Heart right ventricle (tissue), 16 donors: Measurements from ENCODE around the gene PCBD1. TPM values are rescaled to one million over a fixed set of nuclear protein-coding genes. Genes with fewer than 3 reads are reported as not detected.

Source experiments
- ATAC-seq, 8 donors: fragments of 200-7000 bp; cut with Tn5 transposase; one replicate each; pipeline ENCODE4 v1.9.1; 2020; ENCODE audit warnings: mild to moderate bottlenecking in 8 of 8, moderate library complexity in 8 of 8, moderate number of reproducible peaks in 1 of 8
- DNase-seq, 2 donors: peaks; one replicate each; pipeline ENCODE4 v3.0.0-alpha.2; 2020
- H3K27ac ChIP-seq, 10 donors: fragments of 200-600 bp; sonication (generic) in 2 of 10; one replicate each; pipeline versions ENCODE4 v1.5.0 to v1.8.0; 2020 to 2022; ENCODE audit warnings: mild to moderate bottlenecking in 3 of 10
- H3K27me3 ChIP-seq, 7 donors: fragments of 200-600 bp; one replicate each; pipeline ENCODE4 v1.8.0; 2021 to 2022; ENCODE audit warnings: mild to moderate bottlenecking in 2 of 7
- H3K36me3 ChIP-seq, 9 donors: fragments of 200-600 bp; sonication (generic) in 1 of 9; one replicate each; pipeline versions ENCODE4 v1.5.0 to v1.8.0; 2020 to 2022; ENCODE audit warnings: mild to moderate bottlenecking in 2 of 9
- H3K4me1 ChIP-seq, 9 donors: fragments of 200-600 bp; sonication (generic) in 1 of 9; one replicate each; pipeline versions ENCODE4 v1.5.0 to v1.8.0; 2020 to 2022; ENCODE audit warnings: mild to moderate bottlenecking in 4 of 9
- H3K4me3 ChIP-seq, 10 donors: fragments of 200-600 bp; sonication (generic) in 2 of 10; one replicate each; pipeline versions ENCODE4 v1.5.0 to v1.8.0; 2020 to 2022; ENCODE audit warnings: mild to moderate bottlenecking in 7 of 10, moderate library complexity in 2 of 10
- H3K9me3 ChIP-seq, 11 donors: fragments of 200-600 bp in 10 of 11; sonication (generic) in 2 of 11; one replicate each; pipeline versions ENCODE4 v1.5.0 to v1.8.0; 2013 to 2022; ENCODE audit warnings: mild to moderate bottlenecking in 2 of 11, control low read depth in 1 of 11, moderate library complexity in 1 of 11
- CTCF ChIP-seq, 9 donors: fragments of 200-600 bp; sonication (generic) in 2 of 9; IDR thresholded peaks; one replicate each; pipeline versions ENCODE4 v1.5.0 to v1.8.0; 2021 to 2022; ENCODE audit warnings: antibody characterized with exemption in 9 of 9, mild to moderate bottlenecking in 5 of 9, moderate library complexity in 1 of 9
- WGBS, 2 donors: extraction: QIAGEN DNeasy Blood & Tissue Kit; methylation state at CpG; one replicate each; pipeline ENCODE4 v1.1.7; 2013; ENCODE audit warnings: inconsistent platforms in 1 of 2; 5-methylcytosine and 5-hydroxymethylcytosine counted together
- intact Hi-C, 10 donors: fragments of 100-400 bp; cut with DNase I; formaldehyde crosslinking; loops; one replicate each; pipeline versions ENCODE4 v1.11.1 to v1.14.2; 2022
- polyA plus RNA-seq, 2 donors: library from polyadenylated mRNA; stranded (reverse); fragments of 200-250 nt; gene quantifications; one replicate each; pipeline ENCODE4 v1.2.3, GENCODE V29; 2013
- total RNA-seq, 10 donors: library from RNA; stranded (reverse); fragmentation: NEBNext Ultra II Directional in 3 of 10; extraction: Animal tissue kit (Norgen Biotek cat#: 25700) in 3 of 10; gene quantifications; one replicate each; pipeline versions ENCODE4 v1.2.1 to v1.2.4, GENCODE V29; 2021 to 2023
- donor health status: Arrhythmogenic right ventricular cardiomyopathy.
- donor health status: ischemic (EF 13 %, LVEDD 7.1; RV severe dilation, severe dysfunction).
- donor health status: healthy with polysubstance abuse.
- donor health status: DM: no; HTN: yes; CAD: no.
- donor health status: DM: no; HTN: no; CAD: no.
- donor health status: ischemic (EF 25% LVEDD 6.9; RV normal size, moderate dysfunction).
- donor health status: ischemic (EF 25% LVEDD 5.7; RV mildly dilated, moderate dysfunction).
- donor health status: healthy.
- donor health status: DM: yes; HTN: yes; CAD: no.
- donor health status: Ischemic cardiomyopathy.
- donor health status: ischemic (EF 35%, LVEDD 5.7; RV mildly dilated, moderate dysfunction).
- donor health status: nonischemic (EF 11% LVEDD 7.7; RV severe dilation, severe dysfunction).
- donor health status: DM: yes; HTN: yes; CAD: no.
- donor health status: PGD.
- donor health status: ischemic (EF 29% LVEDD 5.4; RV normal size, mild dysfunction).
- donor health status: nonischemic (EF 23%, LVEDD 6.1; RV moderate dilation, normal function).

PCBD1 gene
- total and polyA plus RNA-seq, 12 donors, result 116 to 179 (median 141) TPM

- Histone ChIP-seq H3K4me1 (peaks cover 4 to 22% (median 9%) of the 10 kb centered on the region in 9 donors), H3K36me3 (no peaks in the 10 kb centered on the region), H3K27me3 (no peaks in the 10 kb centered on the region), H3K4me3 (no peak overlapping the region), H3K9me3 (no peaks in the 10 kb centered on the region), H3K27ac (no peak overlapping the region)
- no peak for TF ChIP-seq CTCF (IDR thresholded peaks at IDR 0.05)
- 95% methylated on average over 2 of the region's 2 CpGs for WGBS, 2 donors
- DNase-seq (no peak), ATAC-seq (no peak)
- intact Hi-C loops, result no loop called here
These were observed 6.1 kb upstream of the PCBD1 start for GRCh38 chr10:70894416-70894815.

- DNase-seq (no peak), ATAC-seq (no peak)
These were observed 5.1 kb upstream of the PCBD1 start for GRCh38 chr10:70893227-70894006.

GRCh38 chr10:70892631-70893030 lies 4.3 kb upstream of the PCBD1 start:
- Histone ChIP-seq H3K36me3 (no peaks in the 10 kb centered on the region), H3K9me3 (no peaks in the 10 kb centered on the region), H3K27ac (no peak overlapping the region), H3K4me1 (peaks cover 4 to 35% (median 20%) of the 10 kb centered on the region in 9 donors), H3K27me3 (no peaks in the 10 kb centered on the region), H3K4me3 (no peak overlapping the region)
- DNase-seq, result no peak
- ATAC-seq, result no peak
- intact Hi-C loops, result no loop called here
- TF ChIP-seq CTCF (IDR thresholded peaks at IDR 0.05), result no peak
- 86 to 93% methylated on average over 4 of the region's 4 CpGs for WGBS, 2 donors

More at GRCh38 chr10:70893227-70894006, 5.1 kb upstream of the PCBD1 start:
- 87 to 90% methylated on average over 10 of the region's 10 CpGs for WGBS, 2 donors
- Histone ChIP-seq H3K36me3 (no peaks in the 10 kb centered on the region), H3K4me3 (no peak overlapping the region), H3K27ac (no peak overlapping the region), H3K27me3 (no peaks in the 10 kb centered on the region), H3K4me1 (peaks cover 4 to 32% (median 16%) of the 10 kb centered on the region in 9 donors), H3K9me3 (no peaks in the 10 kb centered on the region)
- TF ChIP-seq CTCF (IDR thresholded peaks at IDR 0.05), result no peak
- intact Hi-C loops, result no loop called here

DNA sequence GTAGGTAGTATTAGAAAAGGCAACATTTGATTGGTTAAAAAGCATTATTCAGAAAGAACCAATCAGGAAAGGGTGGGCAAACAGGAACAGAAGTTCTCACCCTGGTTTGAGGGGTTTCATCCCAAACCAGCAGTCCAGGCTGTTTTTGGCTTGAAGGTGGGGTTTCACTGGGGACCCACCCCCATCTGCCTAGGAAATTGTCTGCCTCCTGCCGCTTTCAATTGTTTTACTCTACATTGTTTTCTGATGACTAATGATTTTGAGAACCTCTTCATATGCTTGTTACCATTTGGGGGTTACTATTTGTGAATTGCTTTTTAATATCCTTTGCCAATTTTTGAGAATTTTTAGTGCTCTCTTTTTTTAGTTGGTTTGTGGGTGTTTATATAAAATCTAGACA lies 3.3 kb upstream of the PCBD1 start:
- ATAC-seq (no peak), DNase-seq (no peak)
- Histone ChIP-seq H3K36me3 (no peaks in the 10 kb centered on the region), H3K27me3 (no peaks in the 10 kb centered on the region), H3K27ac (peak overlapping the region in 5 of 10 donors; percentile 67 to 80 (median 71)), H3K4me3 (no peak overlapping the region), H3K9me3 (no peaks in the 10 kb centered on the region), H3K4me1 (peaks cover 4 to 43% (median 23%) of the 10 kb centered on the region in 9 donors)
- 56 to 61% methylated on average over 1 of the region's 1 CpG for WGBS, 2 donors
- intact Hi-C loops, result no loop called here
- no peak for TF ChIP-seq CTCF (IDR thresholded peaks at IDR 0.05)
